Activated naive CD8-positive, alpha-beta T cell (primary cell): Measurements from ENCODE around the gene RPS6KA5.
"Not testable (repeated sequence)": the region's sequence is repeated elsewhere in the genome, so short reads cannot be mapped to it uniquely, and the experiment has no call there.

Experiments used
- H3K27ac Mint-ChIP-seq: one replicate; pipeline ENCODE4 v1.8.0; 2021; ENCODE audit warnings: mixed read lengths
- H3K27me3 Mint-ChIP-seq: one replicate; pipeline ENCODE4 v1.8.0; 2021; ENCODE audit warnings: mixed read lengths
- H3K36me3 Mint-ChIP-seq: one replicate; pipeline ENCODE4 v1.8.0; 2021; ENCODE audit warnings: mixed read lengths
- H3K4me1 Mint-ChIP-seq: one replicate; pipeline ENCODE4 v1.8.0; 2021; ENCODE audit warnings: low read depth, mixed read lengths
- H3K4me3 Mint-ChIP-seq: one replicate; pipeline ENCODE4 v1.8.0; 2021; ENCODE audit warnings: mild to moderate bottlenecking, mixed read lengths
- H3K9me3 Mint-ChIP-seq: one replicate; pipeline ENCODE4 v1.8.0; 2021; ENCODE audit warnings: low read depth, mixed read lengths

The RPS6KA5 gene

GRCh38 chr14:90883782-90884181 is 176.7 kb downstream of the RPS6KA5 start:
- no peaks in the 10 kb centered on the region for H3K4me1 Mint-ChIP-seq

GRCh38 chr14:90883197-90883596 is 177.2 kb downstream of the RPS6KA5 start:
- Mint-ChIP-seq H3K4me3 (no peak overlapping the region), H3K36me3 (peaks cover 34% of the 10 kb centered on the region), H3K4me1 (no peaks in the 10 kb centered on the region), H3K27ac (no peak overlapping the region), H3K9me3 (peaks cover 4% of the 10 kb centered on the region), H3K27me3 (no peaks in the 10 kb centered on the region)

More at GRCh38 chr14:90883782-90884181, 176.7 kb downstream of the RPS6KA5 start:
- Mint-ChIP-seq H3K36me3 (peaks cover 35% of the 10 kb centered on the region), H3K9me3 (peaks cover 4% of the 10 kb centered on the region), H3K27me3 (no peaks in the 10 kb centered on the region), H3K4me3 (no peak overlapping the region), H3K27ac (no peak overlapping the region)

GRCh38 chr14:90880282-90880681 is 180.2 kb downstream of the RPS6KA5 start:
- Mint-ChIP-seq H3K4me1 (no peaks in the 10 kb centered on the region), H3K9me3 (peaks cover 4% of the 10 kb centered on the region), H3K4me3 (no peak overlapping the region), H3K36me3 (peaks cover 45% of the 10 kb centered on the region), H3K27ac (no peak overlapping the region), H3K27me3 (no peaks in the 10 kb centered on the region)

GRCh38 chr14:90874599-90874998 is 185.8 kb downstream of the RPS6KA5 start:
- Mint-ChIP-seq H3K36me3 (peaks cover 43% of the 10 kb centered on the region), H3K27me3 (no peaks in the 10 kb centered on the region)

GRCh38 chr14:90871605-90872233 is 188.7 kb downstream of the RPS6KA5 start:
- Mint-ChIP-seq H3K27me3 (no peaks in the 10 kb centered on the region), H3K4me3 (no peak overlapping the region), H3K27ac (peak overlapping the region; percentile 43), H3K4me1 (peaks cover 3% of the 10 kb centered on the region), H3K9me3 (no peaks in the 10 kb centered on the region), H3K36me3 (peaks cover 29% of the 10 kb centered on the region)

More at GRCh38 chr14:90874599-90874998, 185.8 kb downstream of the RPS6KA5 start:
- Mint-ChIP-seq H3K27ac (no peak overlapping the region), H3K4me3 (no peak overlapping the region), H3K4me1 (peaks cover 3% of the 10 kb centered on the region), H3K9me3 (no peaks in the 10 kb centered on the region)

GRCh38 chr14:90870950-90871604 is 189.4 kb downstream of the RPS6KA5 start:
- Mint-ChIP-seq H3K27me3 (no peaks in the 10 kb centered on the region), H3K36me3 (peaks cover 24% of the 10 kb centered on the region), H3K27ac (no peak overlapping the region), H3K4me3 (no peak overlapping the region), H3K4me1 (peaks cover 3% of the 10 kb centered on the region), H3K9me3 (no peaks in the 10 kb centered on the region)

GRCh38 chr14:90867501-90867900 is 192.9 kb downstream of the RPS6KA5 start:
- peaks cover 13% of the 10 kb centered on the region for H3K36me3 Mint-ChIP-seq
- H3K9me3 Mint-ChIP-seq, result no peaks in the 10 kb centered on the region
- H3K4me3 Mint-ChIP-seq, result no peak overlapping the region
- no peak overlapping the region for H3K27ac Mint-ChIP-seq
- H3K4me1 Mint-ChIP-seq, result peaks cover 3% of the 10 kb centered on the region
- H3K27me3 Mint-ChIP-seq, result no peaks in the 10 kb centered on the region

- H3K27me3 Mint-ChIP-seq, result no peaks in the 10 kb centered on the region
- peaks cover 12% of the 10 kb centered on the region for H3K36me3 Mint-ChIP-seq
- no peaks in the 10 kb centered on the region for H3K9me3 Mint-ChIP-seq
- no peak overlapping the region for H3K27ac Mint-ChIP-seq
- peaks cover 2% of the 10 kb centered on the region for H3K4me1 Mint-ChIP-seq
- H3K4me3 Mint-ChIP-seq, result no peak overlapping the region
These were observed 193.6 kb downstream of the RPS6KA5 start for GRCh38 chr14:90866833-90867232.

GRCh38 chr14:90864741-90865140 is 195.7 kb downstream of the RPS6KA5 start:
- H3K27ac Mint-ChIP-seq, result no peak overlapping the region
- peaks cover 9% of the 10 kb centered on the region for H3K36me3 Mint-ChIP-seq
- no peaks in the 10 kb centered on the region for H3K9me3 Mint-ChIP-seq
- no peaks in the 10 kb centered on the region for H3K4me1 Mint-ChIP-seq
- H3K4me3 Mint-ChIP-seq, result no peak overlapping the region
- no peaks in the 10 kb centered on the region for H3K27me3 Mint-ChIP-seq

GRCh38 chr14:90858511-90858910 is 201.9 kb downstream of the RPS6KA5 start:
- no peaks in the 10 kb centered on the region for H3K9me3 Mint-ChIP-seq
- no peak overlapping the region for H3K4me3 Mint-ChIP-seq
- H3K4me1 Mint-ChIP-seq, result no peaks in the 10 kb centered on the region
- H3K27ac Mint-ChIP-seq, result no peak overlapping the region
- H3K36me3 Mint-ChIP-seq, result peaks cover 6% of the 10 kb centered on the region
- no peaks in the 10 kb centered on the region for H3K27me3 Mint-ChIP-seq

- H3K36me3 Mint-ChIP-seq, result peaks cover 6% of the 10 kb centered on the region
- no peak overlapping the region for H3K4me3 Mint-ChIP-seq
- H3K9me3 Mint-ChIP-seq, result no peaks in the 10 kb centered on the region
- no peaks in the 10 kb centered on the region for H3K4me1 Mint-ChIP-seq
- no peaks in the 10 kb centered on the region for H3K27me3 Mint-ChIP-seq
- H3K27ac Mint-ChIP-seq, result no peak overlapping the region
These were observed 202.6 kb downstream of the RPS6KA5 start for GRCh38 chr14:90857866-90858265.

- H3K27ac Mint-ChIP-seq, H3K4me1 Mint-ChIP-seq, H3K9me3 Mint-ChIP-seq, H3K4me3 Mint-ChIP-seq, H3K27me3 Mint-ChIP-seq, H3K36me3 Mint-ChIP-seq: not testable (repeated sequence)
These were observed 204.3 kb downstream of the RPS6KA5 start for GRCh38 chr14:90856115-90856514.

- Mint-ChIP-seq H3K27me3 (no peaks in the 10 kb centered on the region), H3K27ac (no peak overlapping the region), H3K4me1 (no peaks in the 10 kb centered on the region), H3K36me3 (peaks cover 2% of the 10 kb centered on the region), H3K4me3 (no peak overlapping the region), H3K9me3 (no peaks in the 10 kb centered on the region)
These were observed 207.3 kb downstream of the RPS6KA5 start for GRCh38 chr14:90853116-90853515.

- Mint-ChIP-seq H3K4me1 (no peaks in the 10 kb centered on the region), H3K36me3 (peaks cover 2% of the 10 kb centered on the region), H3K4me3 (no peak overlapping the region), H3K27ac (no peak overlapping the region), H3K9me3 (no peaks in the 10 kb centered on the region), H3K27me3 (no peaks in the 10 kb centered on the region)
These were observed 209.0 kb downstream of the RPS6KA5 start for GRCh38 chr14:90851327-90852036.

- Mint-ChIP-seq H3K36me3 (peaks cover 2% of the 10 kb centered on the region), H3K4me1 (no peaks in the 10 kb centered on the region), H3K27me3 (no peaks in the 10 kb centered on the region), H3K4me3 (no peak overlapping the region), H3K9me3 (no peaks in the 10 kb centered on the region), H3K27ac (no peak overlapping the region)
These were observed 210.0 kb downstream of the RPS6KA5 start for GRCh38 chr14:90850487-90850886.
